ENCODE measurements around the gene PCGF1. TPM values are rescaled to one million over a fixed set of nuclear protein-coding genes. Genes with fewer than 3 reads are reported as not detected.

PCGF1 gene
- total and polyA plus RNA-seq, 8 donors: 20.4 to 33.6 (median 24.1) TPM

GRCh38 chr2:74497777-74498499, 9.6 kb downstream of the PCGF1 start:
- H3K27me3 ChIP-seq: peaks cover 30 to 64% of the 10 kb centered on the region in 2 donors
- H3K9me3 ChIP-seq: no peaks in the 10 kb centered on the region
- peak overlapping the region in 1 of 2 donors; percentile 33 for H3K27ac ChIP-seq
- peak overlapping the region; percentile 33 to 53 for H3K4me3 ChIP-seq
- intact Hi-C loops (cut with DNase I): no loop called here
- ATAC-seq (peak; percentile 65), DNase-seq (peak in 2 of 4 donors; percentile 19 to 88)
- peaks cover 0 to 17% of the 10 kb centered on the region in 2 donors for H3K36me3 ChIP-seq
- peaks cover 21 to 41% of the 10 kb centered on the region in 2 donors for H3K4me1 ChIP-seq
- no peak for TF ChIP-seq CTCF (IDR thresholded peaks at IDR 0.05)

- peak in 1 of 4 donors; percentile 21 for DNase-seq
- intact Hi-C loops (cut with DNase I): no loop called here
These were observed 10.3 kb downstream of the PCGF1 start for GRCh38 chr2:74496997-74497776.

GRCh38 chr2:74495440-74495839, 12.1 kb downstream of the PCGF1 start:
- TF ChIP-seq CTCF (IDR thresholded peaks at IDR 0.05): no peak
- intact Hi-C loops (cut with DNase I): no loop called here
- peaks cover 0 to 42% of the 10 kb centered on the region in 2 donors for H3K36me3 ChIP-seq
- peaks cover 21 to 26% of the 10 kb centered on the region in 2 donors for H3K4me1 ChIP-seq
- H3K4me3 ChIP-seq: no peak overlapping the region
- no peak overlapping the region for H3K27ac ChIP-seq
- ATAC-seq: no peak
- H3K9me3 ChIP-seq: no peaks in the 10 kb centered on the region
- peaks cover 30 to 39% of the 10 kb centered on the region in 2 donors for H3K27me3 ChIP-seq
- DNase-seq: no peak

More at GRCh38 chr2:74496997-74497776, 10.3 kb downstream of the PCGF1 start:
- no peak for ATAC-seq
- H3K9me3 ChIP-seq: no peaks in the 10 kb centered on the region
- H3K36me3 ChIP-seq: peaks cover 0 to 25% of the 10 kb centered on the region in 2 donors
- H3K27ac ChIP-seq: no peak overlapping the region
- peak overlapping the region; percentile 33 to 53 for H3K4me3 ChIP-seq
- no peak for TF ChIP-seq CTCF (IDR thresholded peaks at IDR 0.05)
- H3K27me3 ChIP-seq: peaks cover 30 to 57% of the 10 kb centered on the region in 2 donors
- H3K4me1 ChIP-seq: peaks cover 21 to 34% of the 10 kb centered on the region in 2 donors

- H3K27me3 ChIP-seq: peaks cover 14 to 20% of the 10 kb centered on the region in 2 donors
- no peak for ATAC-seq
- H3K9me3 ChIP-seq: no peaks in the 10 kb centered on the region
- DNase-seq: peak in 1 of 4 donors; percentile 8
- no peak overlapping the region for H3K27ac ChIP-seq
- no peak for TF ChIP-seq CTCF (IDR thresholded peaks at IDR 0.05)
- no peak overlapping the region for H3K4me3 ChIP-seq
- H3K4me1 ChIP-seq: peaks cover 11 to 13% of the 10 kb centered on the region in 2 donors
- peaks cover 0 to 60% of the 10 kb centered on the region in 2 donors for H3K36me3 ChIP-seq
- intact Hi-C loops (cut with DNase I): no loop called here
These were observed 13.9 kb downstream of the PCGF1 start for GRCh38 chr2:74493546-74493945.

All from left lung (tissue), 10 donors.